ENCODE measurements around the gene ZNF438.

DNA sequence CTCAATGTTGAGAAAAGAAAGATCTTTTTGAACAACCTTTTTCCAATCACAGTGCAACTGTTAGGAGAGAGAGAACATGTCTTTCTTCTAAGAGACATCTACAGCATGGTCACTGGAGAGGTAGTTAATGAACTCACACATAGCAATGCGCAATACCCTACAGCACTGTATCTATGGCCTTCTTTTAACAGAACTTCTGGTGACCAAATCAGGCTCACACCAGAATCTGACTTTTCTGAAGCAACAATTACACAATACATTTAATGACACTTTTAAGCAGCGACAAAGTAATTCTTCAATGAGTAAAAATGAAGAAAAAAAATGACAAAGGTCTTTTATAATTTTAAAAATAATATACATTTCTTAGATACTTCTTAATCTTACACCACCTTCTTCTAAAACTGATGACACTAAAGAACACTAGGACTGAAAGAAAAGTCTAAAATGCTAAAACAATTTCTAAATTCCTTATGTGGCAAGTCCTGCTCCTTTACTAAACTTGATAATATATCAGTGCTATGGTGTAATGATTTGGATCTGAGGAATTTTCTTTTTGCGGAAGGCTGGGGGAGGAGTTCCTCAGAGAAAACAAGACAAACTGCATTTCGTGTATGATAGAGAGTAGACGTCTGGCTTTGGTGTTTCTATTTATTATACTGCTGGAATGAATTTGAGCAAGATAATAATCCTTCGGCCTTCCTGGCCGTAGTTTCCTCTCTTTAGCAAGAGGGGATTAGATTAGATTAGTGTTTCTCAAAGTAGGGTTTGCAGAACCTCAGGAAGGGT lies 166.3 kb downstream of the ZNF438 start:
- TF ChIP-seq, protein P1, sequence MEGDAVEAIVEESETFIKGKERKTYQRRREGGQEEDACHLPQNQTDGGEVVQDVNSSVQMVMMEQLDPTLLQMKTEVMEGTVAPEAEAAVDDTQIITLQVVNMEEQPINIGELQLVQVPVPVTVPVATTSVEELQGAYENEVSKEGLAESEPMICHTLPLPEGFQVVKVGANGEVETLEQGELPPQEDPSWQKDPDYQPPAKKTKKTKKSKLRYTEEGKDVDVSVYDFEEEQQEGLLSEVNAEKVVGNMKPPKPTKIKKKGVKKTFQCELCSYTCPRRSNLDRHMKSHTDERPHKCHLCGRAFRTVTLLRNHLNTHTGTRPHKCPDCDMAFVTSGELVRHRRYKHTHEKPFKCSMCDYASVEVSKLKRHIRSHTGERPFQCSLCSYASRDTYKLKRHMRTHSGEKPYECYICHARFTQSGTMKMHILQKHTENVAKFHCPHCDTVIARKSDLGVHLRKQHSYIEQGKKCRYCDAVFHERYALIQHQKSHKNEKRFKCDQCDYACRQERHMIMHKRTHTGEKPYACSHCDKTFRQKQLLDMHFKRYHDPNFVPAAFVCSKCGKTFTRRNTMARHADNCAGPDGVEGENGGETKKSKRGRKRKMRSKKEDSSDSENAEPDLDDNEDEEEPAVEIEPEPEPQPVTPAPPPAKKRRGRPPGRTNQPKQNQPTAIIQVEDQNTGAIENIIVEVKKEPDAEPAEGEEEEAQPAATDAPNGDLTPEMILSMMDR (IDR thresholded peaks at IDR 0.05): no peak
- no peak for TF ChIP-seq POLR2AphosphoS5 (IDR thresholded peaks at IDR 0.05; ENCODE audit: low read depth, low read length)

Data from Panc1 (cell line).